Esophagus muscularis mucosa (tissue), 4 donors: Measurements from ENCODE around the gene PPAN.

Experiments
- CTCF ChIP-seq, 3 experiments: fragments of 200-600 bp in 2 of 3; fragments of 450-650 bp in 1 of 3; sonication (generic) in 2 of 3; IDR thresholded peaks; one replicate each; pipeline ENCODE4 v1.5.1; 2017 to 2019; ENCODE audit warnings: antibody characterized with exemption in 3 of 3, mild to moderate bottlenecking in 2 of 3, moderate library complexity in 1 of 3
- EP300 ChIP-seq: sonication (generic); formaldehyde crosslinking; IDR thresholded peaks from one replicate; pipeline ENCODE4 v1.6.1; 2017; ENCODE audit warnings: antibody characterized with exemption
- POLR2A ChIP-seq: fragments of 450-650 bp; IDR thresholded peaks from one replicate; pipeline ENCODE4 v1.6.1; 2017; ENCODE audit warnings: antibody characterized with exemption, moderate library complexity, mild to moderate bottlenecking, low read depth

- TF ChIP-seq CTCF (IDR thresholded peaks at IDR 0.05): no peak
- TF ChIP-seq POLR2A: no peak
- no peak for TF ChIP-seq EP300
Observed at GRCh38 chr19:10116085-10116865, 10.1 kb downstream of the PPAN start.
